Measurements from ENCODE around the gene RPS6KB2.

- TF ChIP-seq, protein P1, sequence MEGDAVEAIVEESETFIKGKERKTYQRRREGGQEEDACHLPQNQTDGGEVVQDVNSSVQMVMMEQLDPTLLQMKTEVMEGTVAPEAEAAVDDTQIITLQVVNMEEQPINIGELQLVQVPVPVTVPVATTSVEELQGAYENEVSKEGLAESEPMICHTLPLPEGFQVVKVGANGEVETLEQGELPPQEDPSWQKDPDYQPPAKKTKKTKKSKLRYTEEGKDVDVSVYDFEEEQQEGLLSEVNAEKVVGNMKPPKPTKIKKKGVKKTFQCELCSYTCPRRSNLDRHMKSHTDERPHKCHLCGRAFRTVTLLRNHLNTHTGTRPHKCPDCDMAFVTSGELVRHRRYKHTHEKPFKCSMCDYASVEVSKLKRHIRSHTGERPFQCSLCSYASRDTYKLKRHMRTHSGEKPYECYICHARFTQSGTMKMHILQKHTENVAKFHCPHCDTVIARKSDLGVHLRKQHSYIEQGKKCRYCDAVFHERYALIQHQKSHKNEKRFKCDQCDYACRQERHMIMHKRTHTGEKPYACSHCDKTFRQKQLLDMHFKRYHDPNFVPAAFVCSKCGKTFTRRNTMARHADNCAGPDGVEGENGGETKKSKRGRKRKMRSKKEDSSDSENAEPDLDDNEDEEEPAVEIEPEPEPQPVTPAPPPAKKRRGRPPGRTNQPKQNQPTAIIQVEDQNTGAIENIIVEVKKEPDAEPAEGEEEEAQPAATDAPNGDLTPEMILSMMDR (conservative IDR thresholded peaks at IDR 0.05 in 1 of 2, IDR thresholded peaks at IDR 0.05 in 1 of 2; ENCODE audit: low read depth in 1 of 2, low read length in 2 of 2), result no peak
- no peak for TF ChIP-seq EZH2 (IDR thresholded peaks at IDR 0.05; ENCODE audit: low read length, missing control alignments)
These were observed 36.3 kb downstream of the RPS6KB2 start for GRCh38 chr11:67464411-67465188.

All from fibroblast of lung (primary cell).